Activated B cell treated with CpG ODN at 0.5 μM for 24 hours (primary cell): ENCODE measurements around the gene ETV6. TPM values are rescaled to one million over a fixed set of nuclear protein-coding genes. Genes with fewer than 3 reads are reported as not detected.

Source experiments
- ATAC-seq: fragments of 200-7000 bp; cut with Tn5 transposase; one replicate; pipeline ENCODE4 v1.10.0; 2021; ENCODE audit warnings: low read depth, mild to moderate bottlenecking, moderate library complexity
- CTCF ChIA-PET: fragments of 350-600 bp; sonication (Branson Sonifier 250); formaldehyde crosslinking; loops from one replicate; lab custom pipeline; 2021; ENCODE audit warnings: antibody characterized with exemption; lab: Charles Lee
- POLR2A ChIA-PET: fragments of 350-600 bp; sonication (Branson Sonifier 250); formaldehyde crosslinking; loops from one replicate; lab custom pipeline; 2021; ENCODE audit warnings: antibody characterized with exemption; lab: Charles Lee
- DNase-seq: peaks from one replicate; pipeline ENCODE4 v3.0.0; 2022
- H3K27ac Mint-ChIP-seq: one replicate; pipeline ENCODE4 v1.8.0; 2020; ENCODE audit warnings: mixed read lengths
- H3K27me3 Mint-ChIP-seq: one replicate; pipeline ENCODE4 v1.8.0; 2021; ENCODE audit warnings: mixed read lengths
- H3K36me3 Mint-ChIP-seq: one replicate; pipeline ENCODE4 v1.8.0; 2021; ENCODE audit warnings: low read depth, mixed read lengths
- H3K4me1 Mint-ChIP-seq: one replicate; pipeline ENCODE4 v1.8.0; 2021; ENCODE audit warnings: mixed read lengths
- H3K4me3 Mint-ChIP-seq: one replicate; pipeline ENCODE4 v1.8.0; 2020; ENCODE audit warnings: mild to moderate bottlenecking, mixed read lengths
- H3K9me3 Mint-ChIP-seq: one replicate; pipeline ENCODE4 v1.8.0; 2020; ENCODE audit warnings: mixed read lengths
- intact Hi-C: fragments of 100-400 bp; cut with micrococcal nuclease; formaldehyde crosslinking; loops from one replicate; pipeline ENCODE4 v1.15.1; 2024
- total RNA-seq: library from RNA; stranded (reverse); gene quantifications from 2 replicates; pipeline ENCODE4 v1.2.3, GENCODE V29; 2022
- TF ChIP-seq, protein P1 (sequence below): fragments of 200-600 bp; IDR thresholded peaks from one replicate; pipeline ENCODE4 v1.8.0; 2022; ENCODE audit warnings: antibody characterized with exemption, mild to moderate bottlenecking

ETV6 gene
- total RNA-seq, 1 donor from 2014 or later: 130 TPM

DNA sequence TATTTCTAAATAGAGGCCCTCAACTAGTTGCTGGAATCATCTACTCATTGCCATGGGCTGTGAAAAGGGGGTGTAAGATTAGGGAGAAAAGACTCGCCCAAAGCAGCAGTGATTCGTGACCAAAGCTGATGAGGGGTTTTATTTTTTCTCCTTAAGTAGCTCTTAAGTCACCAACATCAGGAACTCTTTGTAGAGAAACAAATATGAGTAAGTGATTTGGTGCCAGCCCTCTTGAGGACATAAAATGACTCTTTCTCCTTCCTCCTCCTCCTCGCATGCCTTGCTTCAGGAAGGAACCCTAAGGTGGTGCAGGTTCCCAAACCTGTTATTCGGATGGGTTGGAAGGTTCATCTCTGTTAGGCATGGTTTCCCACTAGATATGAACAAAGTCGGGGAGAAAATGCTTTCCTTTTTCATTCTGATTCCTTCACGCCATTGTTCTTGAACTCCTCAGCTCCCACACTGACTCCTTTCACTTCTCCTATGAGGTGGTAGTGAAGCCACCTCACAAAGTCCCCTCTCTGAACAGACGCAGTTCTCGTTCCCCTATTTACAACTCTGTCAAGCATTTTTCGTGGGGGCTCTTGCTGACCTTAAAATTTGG is 113.4 kb downstream of the ETV6 start:
- no peak for DNase-seq
- Mint-ChIP-seq H3K4me3 (peak overlapping the region; percentile 66), H3K4me1 (peaks cover 98% of the 10 kb centered on the region), H3K9me3 (no peaks in the 10 kb centered on the region), H3K27me3 (no peaks in the 10 kb centered on the region), H3K27ac (peak overlapping the region; percentile 93), H3K36me3 (peaks cover 8% of the 10 kb centered on the region)
- CTCF ChIA-PET: interaction anchor here (1.1 to 2.9 kb wide), 5 partner anchors 15 to 271 kb away, joined by 3 to 9 read pairs (median 6); no protein-coding TSS in a partner anchor
- POLR2A ChIA-PET: interaction anchor here (0.6 to 13.3 kb wide), 19 partner anchors 7 to 591 kb away, joined by 3 to 433 read pairs (median 6); partner anchors contain the start of gene ETV6
- intact Hi-C loops: no loop called here
- ATAC-seq: peak; percentile 37
- TF ChIP-seq, protein P1, sequence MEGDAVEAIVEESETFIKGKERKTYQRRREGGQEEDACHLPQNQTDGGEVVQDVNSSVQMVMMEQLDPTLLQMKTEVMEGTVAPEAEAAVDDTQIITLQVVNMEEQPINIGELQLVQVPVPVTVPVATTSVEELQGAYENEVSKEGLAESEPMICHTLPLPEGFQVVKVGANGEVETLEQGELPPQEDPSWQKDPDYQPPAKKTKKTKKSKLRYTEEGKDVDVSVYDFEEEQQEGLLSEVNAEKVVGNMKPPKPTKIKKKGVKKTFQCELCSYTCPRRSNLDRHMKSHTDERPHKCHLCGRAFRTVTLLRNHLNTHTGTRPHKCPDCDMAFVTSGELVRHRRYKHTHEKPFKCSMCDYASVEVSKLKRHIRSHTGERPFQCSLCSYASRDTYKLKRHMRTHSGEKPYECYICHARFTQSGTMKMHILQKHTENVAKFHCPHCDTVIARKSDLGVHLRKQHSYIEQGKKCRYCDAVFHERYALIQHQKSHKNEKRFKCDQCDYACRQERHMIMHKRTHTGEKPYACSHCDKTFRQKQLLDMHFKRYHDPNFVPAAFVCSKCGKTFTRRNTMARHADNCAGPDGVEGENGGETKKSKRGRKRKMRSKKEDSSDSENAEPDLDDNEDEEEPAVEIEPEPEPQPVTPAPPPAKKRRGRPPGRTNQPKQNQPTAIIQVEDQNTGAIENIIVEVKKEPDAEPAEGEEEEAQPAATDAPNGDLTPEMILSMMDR: no peak

DNA sequence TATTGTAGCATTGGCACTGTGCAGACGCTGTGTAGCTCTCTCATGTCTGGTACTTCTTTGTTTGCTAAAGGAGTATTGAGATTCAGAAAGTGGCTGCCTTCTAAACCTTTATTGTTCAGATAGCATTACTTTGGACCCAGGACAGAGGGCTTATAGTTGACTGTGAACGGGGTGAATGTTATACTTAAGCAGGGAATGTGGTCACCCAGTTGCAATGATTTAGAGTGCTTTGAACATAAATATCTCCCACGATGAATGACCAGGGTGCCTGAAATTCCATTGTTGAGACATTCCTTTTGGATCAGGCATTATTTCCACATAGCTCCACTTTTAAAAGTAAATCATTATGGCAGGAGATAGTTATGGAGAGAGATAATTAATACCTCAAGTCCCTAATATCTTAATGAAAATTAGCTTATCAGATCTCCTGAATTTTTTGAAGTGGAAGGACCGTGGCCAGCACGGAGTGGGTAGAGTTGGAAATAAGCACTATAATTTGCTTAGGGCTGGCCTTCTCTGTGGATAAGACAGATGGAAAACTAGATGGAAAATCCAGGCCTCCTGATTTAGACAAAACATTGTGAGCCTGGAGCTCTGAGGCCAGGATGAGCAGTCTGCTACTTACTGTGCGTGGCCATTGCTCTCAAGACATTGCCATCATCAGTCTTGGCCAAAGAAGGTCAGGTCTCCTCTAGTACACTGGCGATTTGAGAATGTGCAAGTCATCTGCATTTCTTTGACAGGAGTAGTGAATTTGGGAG is 114.5 kb downstream of the ETV6 start:
- H3K4me3 Mint-ChIP-seq: no peak overlapping the region
- POLR2A ChIA-PET: interaction anchor here (0.8 to 13.3 kb wide), 15 partner anchors 9 to 269 kb away, joined by 3 to 433 read pairs (median 9); partner anchors contain the start of gene ETV6
- CTCF ChIA-PET: interaction anchor here (0.8 to 2.9 kb wide), 4 partner anchors 11 to 270 kb away, joined by 3 to 9 read pairs (median 6); no protein-coding TSS in a partner anchor
- H3K27me3 Mint-ChIP-seq: no peaks in the 10 kb centered on the region
- H3K27ac Mint-ChIP-seq: peak overlapping the region; percentile 93
- intact Hi-C loops: loop anchor here (2.0 kb wide), 1 partner anchor 59 kb away; no protein-coding TSS in a partner anchor
- no peaks in the 10 kb centered on the region for H3K9me3 Mint-ChIP-seq
- peaks cover 94% of the 10 kb centered on the region for H3K4me1 Mint-ChIP-seq
- H3K36me3 Mint-ChIP-seq: peaks cover 5% of the 10 kb centered on the region
- TF ChIP-seq, protein P1: no peak
- DNase-seq (no peak), ATAC-seq (no peak)

DNA sequence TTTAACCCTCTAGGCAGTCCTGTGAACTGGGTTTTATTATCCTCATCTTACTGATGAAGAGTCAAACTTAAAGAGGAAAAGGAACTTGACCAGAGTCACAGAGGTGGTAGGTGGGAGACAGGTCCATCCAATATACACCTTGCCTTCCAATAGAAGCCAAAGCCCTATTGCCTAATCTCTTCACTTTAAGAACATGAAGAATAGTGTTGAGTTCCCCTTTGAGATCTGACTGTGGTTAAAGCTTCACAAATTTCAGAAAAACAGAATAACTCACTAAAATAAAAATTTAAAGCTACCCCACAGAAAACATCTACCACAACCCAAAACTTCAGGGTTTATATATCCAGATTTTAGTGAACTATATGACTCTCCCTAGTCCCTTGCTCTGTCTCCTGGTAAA is 115.4 kb downstream of the ETV6 start:
- peak overlapping the region; percentile 77 for H3K4me3 Mint-ChIP-seq
- ChIA-PET CTCF (interaction anchor here (1.5 kb wide), 1 partner anchor 12 kb away, joined by 5 read pairs; no protein-coding TSS in a partner anchor), POLR2A (interaction anchor here (1.0 to 13.3 kb wide), 9 partner anchors 19 to 260 kb away, joined by 4 to 433 read pairs (median 15); partner anchors contain the start of gene ETV6)
- ATAC-seq: no peak
- TF ChIP-seq, protein P1: no peak
- peaks cover 92% of the 10 kb centered on the region for H3K4me1 Mint-ChIP-seq
- intact Hi-C loops: loop anchor here (1.0 to 2.0 kb wide), 5 partner anchors 15 to 58 kb away; no protein-coding TSS in a partner anchor
- no peaks in the 10 kb centered on the region for H3K27me3 Mint-ChIP-seq
- peak overlapping the region; percentile 93 for H3K27ac Mint-ChIP-seq
- peaks cover 12% of the 10 kb centered on the region for H3K36me3 Mint-ChIP-seq
- no peaks in the 10 kb centered on the region for H3K9me3 Mint-ChIP-seq
- no peak for DNase-seq

DNA sequence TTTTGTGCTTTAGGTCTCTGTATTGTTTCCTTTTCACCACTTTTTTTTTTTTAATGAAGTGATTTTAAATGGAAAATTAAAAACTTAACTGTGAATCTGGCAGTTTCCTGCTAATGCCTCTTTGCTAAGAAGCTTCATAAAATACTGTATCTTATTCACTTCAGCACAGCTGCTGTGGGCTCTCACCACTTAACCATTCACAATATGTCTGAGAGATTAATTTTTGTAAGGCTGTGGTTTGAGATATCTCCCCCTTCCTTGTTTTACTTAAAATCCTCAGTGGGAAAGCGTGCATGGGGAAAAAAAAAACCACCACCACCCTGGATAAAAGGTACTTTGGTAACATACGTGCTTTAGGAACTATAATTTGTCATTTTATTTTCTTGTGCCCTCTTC is 115.9 kb downstream of the ETV6 start:
- TF ChIP-seq, protein P1: no peak
- DNase-seq (no peak), ATAC-seq (peak; percentile 22)
- ChIA-PET CTCF (interaction anchor here (1.0 to 1.7 kb wide), 3 partner anchors 15 to 268 kb away, joined by 3 to 11 read pairs (median 3); no protein-coding TSS in a partner anchor), POLR2A (interaction anchor here (0.6 to 13.3 kb wide), 17 partner anchors 9 to 268 kb away, joined by 3 to 433 read pairs (median 10); partner anchors contain the start of gene ETV6)
- no peaks in the 10 kb centered on the region for H3K27me3 Mint-ChIP-seq
- peaks cover 14% of the 10 kb centered on the region for H3K36me3 Mint-ChIP-seq
- peak overlapping the region; percentile 77 for H3K4me3 Mint-ChIP-seq
- intact Hi-C loops: loop anchor here (1.0 to 2.0 kb wide), 5 partner anchors 15 to 57 kb away; no protein-coding TSS in a partner anchor
- H3K9me3 Mint-ChIP-seq: no peaks in the 10 kb centered on the region
- peak overlapping the region; percentile 93 for H3K27ac Mint-ChIP-seq
- peaks cover 92% of the 10 kb centered on the region for H3K4me1 Mint-ChIP-seq
